Measurements from ENCODE around the gene DPYSL4.

DPYSL4 gene

DNA sequence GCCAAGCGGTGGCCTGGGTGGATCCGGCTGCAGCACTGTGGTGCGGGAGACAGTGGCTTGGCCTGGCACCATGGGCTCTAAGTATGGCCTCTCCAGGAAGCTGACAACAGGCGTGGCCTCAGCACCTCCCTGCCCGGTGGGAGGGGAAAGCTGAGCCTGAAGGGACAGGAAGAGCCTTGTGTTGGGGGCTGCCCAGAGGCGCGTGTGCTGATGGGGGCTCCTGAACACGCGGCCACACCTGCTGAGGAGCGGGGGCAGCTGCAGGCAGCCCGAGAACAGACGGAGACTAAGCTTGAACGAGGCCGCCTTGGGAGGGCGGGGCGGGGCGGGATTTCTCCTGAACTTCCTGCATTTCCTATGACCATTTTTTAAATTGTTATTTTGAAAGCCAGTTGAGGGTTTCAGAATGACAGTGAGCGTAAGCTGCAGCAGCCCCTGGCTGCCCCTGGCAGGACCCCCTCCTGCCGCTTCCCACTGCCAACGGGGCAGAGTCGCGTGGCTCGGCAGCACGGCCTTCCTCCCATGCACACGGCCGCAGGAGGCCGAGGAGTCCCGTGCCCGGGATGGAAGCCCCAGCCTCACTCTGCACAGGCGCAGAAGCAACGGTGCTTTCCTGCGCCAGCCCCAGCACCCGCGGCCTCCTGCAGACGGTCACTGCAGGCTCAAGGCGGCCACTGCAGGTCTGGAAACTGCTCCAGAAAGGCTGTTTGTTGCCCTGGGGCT is 43.2 kb downstream of the DPYSL4 start:
- TF ChIP-seq, protein P1, sequence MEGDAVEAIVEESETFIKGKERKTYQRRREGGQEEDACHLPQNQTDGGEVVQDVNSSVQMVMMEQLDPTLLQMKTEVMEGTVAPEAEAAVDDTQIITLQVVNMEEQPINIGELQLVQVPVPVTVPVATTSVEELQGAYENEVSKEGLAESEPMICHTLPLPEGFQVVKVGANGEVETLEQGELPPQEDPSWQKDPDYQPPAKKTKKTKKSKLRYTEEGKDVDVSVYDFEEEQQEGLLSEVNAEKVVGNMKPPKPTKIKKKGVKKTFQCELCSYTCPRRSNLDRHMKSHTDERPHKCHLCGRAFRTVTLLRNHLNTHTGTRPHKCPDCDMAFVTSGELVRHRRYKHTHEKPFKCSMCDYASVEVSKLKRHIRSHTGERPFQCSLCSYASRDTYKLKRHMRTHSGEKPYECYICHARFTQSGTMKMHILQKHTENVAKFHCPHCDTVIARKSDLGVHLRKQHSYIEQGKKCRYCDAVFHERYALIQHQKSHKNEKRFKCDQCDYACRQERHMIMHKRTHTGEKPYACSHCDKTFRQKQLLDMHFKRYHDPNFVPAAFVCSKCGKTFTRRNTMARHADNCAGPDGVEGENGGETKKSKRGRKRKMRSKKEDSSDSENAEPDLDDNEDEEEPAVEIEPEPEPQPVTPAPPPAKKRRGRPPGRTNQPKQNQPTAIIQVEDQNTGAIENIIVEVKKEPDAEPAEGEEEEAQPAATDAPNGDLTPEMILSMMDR (IDR thresholded peaks at IDR 0.05), result no peak
- H3K4me3 ChIP-seq, result peak overlapping the region; percentile 57
- no peak for DNase-seq (ENCODE audit: low spot score)
- H3K27ac ChIP-seq, result peak overlapping the region in 1 of 2 donors; percentile 46

DNA sequence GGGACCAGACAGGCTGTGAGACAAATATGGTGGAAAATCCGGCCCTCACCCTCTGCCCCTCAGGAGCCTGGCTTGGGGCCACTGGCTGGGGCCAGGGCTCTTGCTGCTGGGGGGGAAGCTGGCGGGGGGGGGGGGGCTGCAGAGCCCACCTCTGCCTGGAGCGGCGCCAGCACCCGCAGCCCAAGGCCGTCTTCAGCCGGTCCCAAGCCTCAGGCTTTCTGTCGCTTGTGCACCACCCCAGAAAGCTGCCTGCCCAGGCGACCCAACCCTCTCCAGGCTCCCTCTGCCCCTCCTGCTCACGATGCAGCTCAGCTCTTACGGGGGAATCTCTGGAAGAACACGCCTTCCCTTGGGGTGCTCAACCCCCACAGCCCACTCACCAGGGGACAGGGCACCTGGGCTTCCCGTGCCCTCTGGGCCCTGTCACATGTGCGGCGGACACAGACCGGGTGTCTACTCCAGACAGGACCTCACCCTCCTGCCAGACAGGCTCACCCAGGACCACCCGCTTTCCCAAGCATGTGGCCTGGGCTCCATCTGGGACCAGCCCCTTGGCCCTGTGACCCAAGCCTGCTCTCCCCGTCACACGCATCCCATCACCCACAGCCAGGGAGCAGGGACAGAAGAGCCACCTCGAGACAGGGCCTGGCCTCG is 43.9 kb downstream of the DPYSL4 start:
- H3K4me3 ChIP-seq, result peak overlapping the region; percentile 57
- TF ChIP-seq, protein P1 (IDR thresholded peaks at IDR 0.05), result no peak
- no peak for DNase-seq (ENCODE audit: low spot score)
- H3K27ac ChIP-seq, result peak overlapping the region in 1 of 2 donors; percentile 46

DNA sequence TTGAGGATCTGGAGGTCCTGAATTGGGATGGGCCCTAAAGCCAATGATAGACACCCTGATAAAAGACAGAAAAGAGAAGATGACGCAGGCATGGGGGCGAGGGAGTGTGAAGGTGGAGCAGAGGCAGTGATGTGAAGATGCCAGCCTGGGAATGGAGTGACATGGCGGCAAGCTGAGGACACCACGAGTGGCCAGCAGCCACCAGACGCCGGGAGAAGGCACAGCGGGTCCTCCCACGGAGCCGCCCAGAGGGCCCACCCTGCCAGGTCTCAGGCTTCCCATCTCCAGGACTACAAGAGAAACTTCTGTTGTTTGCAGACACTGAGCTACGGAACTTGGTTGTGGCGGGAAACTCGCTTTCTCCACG is 44.9 kb downstream of the DPYSL4 start:
- TF ChIP-seq, protein P1 (IDR thresholded peaks at IDR 0.05), result no peak
- Histone ChIP-seq H3K4me3 (no peak overlapping the region), H3K27ac (no peak overlapping the region)
- DNase-seq (ENCODE audit: low spot score), result no peak

DNA sequence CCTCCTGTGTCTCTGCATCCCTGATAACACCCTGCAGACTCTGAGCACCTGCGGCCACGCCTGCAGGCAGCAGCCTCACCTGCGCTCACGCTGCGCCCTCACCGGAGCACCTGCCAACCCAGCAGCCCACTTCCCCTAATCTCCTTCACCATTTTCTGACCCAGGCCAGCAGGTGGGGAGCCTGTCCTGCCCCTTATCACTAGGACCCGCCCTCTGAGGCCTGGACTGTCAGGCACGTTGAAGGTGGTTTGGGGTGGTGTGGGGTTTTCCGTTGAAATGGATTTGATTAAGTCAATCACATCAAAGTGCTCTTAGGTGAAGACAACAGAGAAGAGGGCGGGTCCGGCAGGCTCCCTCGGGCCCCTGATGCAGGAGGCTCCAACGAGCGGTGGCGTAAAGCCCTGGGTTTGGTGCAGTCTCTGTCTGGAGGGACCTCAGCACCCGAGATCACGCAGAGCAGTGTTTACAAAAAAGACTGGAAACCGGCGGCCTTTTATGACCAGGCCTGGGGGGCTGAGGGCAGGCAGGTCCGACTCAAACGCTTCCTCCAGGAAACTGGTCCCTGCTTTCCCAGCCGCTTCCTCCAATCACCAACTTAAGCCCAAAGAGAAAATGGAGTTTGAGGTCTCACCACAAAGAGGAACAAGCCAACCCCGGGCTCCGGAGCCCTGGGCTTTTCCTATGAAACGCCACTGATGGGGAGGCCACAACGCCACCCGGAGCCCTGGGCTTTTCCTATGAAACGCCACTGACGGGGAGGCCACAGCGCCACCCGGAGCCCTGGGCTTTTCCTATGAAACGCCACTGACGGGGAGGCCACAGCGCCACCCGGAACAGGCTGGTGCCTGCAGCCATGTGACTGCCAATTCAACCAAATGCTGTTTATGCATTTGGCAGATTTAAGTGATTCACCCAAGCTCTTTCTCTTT is 45.5 kb downstream of the DPYSL4 start:
- no peak overlapping the region for H3K4me3 ChIP-seq
- H3K27ac ChIP-seq, result no peak overlapping the region
- no peak for DNase-seq (ENCODE audit: low spot score)
- TF ChIP-seq, protein P1 (IDR thresholded peaks at IDR 0.05), result no peak

DNA sequence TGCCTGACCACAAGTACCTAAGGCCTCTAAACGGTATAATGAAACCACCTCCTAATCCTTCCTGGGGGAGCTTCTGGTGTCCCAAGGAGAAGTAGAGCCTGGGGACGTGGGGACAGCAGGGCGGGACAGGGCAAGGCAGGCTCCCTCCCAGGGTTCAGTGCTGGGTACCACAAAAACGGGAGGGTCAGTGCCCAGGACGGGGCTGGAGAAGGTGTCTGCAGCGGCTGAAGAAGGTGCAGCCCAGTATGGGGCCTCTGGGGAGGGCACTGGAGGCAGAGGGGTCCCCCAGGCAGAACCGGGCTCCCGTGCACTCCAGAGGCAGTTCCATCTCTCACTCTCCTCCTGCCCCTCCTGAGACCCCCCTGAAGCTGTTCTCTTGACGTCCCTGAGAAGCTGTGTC is 46.2 kb downstream of the DPYSL4 start:
- DNase-seq (ENCODE audit: low spot score), result no peak
- TF ChIP-seq, protein P1 (IDR thresholded peaks at IDR 0.05), result no peak
- H3K27ac ChIP-seq, result no peak overlapping the region
- no peak overlapping the region for H3K4me3 ChIP-seq

DNA sequence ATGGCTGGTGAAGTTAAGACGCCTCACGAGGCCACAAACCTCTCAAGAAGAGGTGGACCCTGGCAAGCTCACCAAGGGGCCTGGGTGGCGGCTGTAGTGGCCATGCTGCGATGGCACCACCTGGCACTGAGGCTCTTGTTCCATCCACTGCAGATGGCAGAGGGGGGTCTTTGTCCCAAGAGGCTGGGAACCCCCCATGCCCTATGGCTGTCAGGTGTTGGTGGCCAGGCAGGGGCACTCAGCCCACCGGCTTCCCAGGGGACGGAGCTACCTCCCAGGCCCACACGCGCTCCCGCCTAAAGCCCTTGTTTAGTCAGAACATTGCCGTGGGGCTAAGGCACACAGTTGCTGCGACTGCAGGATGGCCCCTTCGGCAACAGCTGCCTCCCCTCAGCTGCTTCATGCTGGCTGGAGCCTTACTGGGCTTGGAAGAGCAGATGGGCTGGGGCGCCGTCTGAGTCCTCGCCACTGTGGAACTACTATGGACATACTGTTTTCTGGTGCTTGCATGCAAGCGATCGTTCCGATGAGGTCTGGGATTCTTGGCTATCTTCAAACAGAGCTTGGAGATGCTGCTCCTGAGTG is 46.8 kb downstream of the DPYSL4 start:
- H3K4me3 ChIP-seq, result no peak overlapping the region
- H3K27ac ChIP-seq, result no peak overlapping the region
- DNase-seq (ENCODE audit: low spot score), result no peak
- TF ChIP-seq, protein P1 (IDR thresholded peaks at IDR 0.05), result no peak
